ENCODE data around the gene SMG7. TPM values are rescaled to one million over a fixed set of nuclear protein-coding genes. Genes with fewer than 3 reads are reported as not detected.
A peak's percentile ranks its signal among the peaks of the same experiment; 100 is the strongest.

The SMG7 gene
- polyA plus RNA-seq, 4 donors = 18.4 to 49.3 (median 22.3) TPM

GRCh38 chr1:183567584-183567983, 95.3 kb downstream of the SMG7 start:
- no peaks in the 10 kb centered on the region for H3K9me3 ChIP-seq (ENCODE audit: control insufficient read depth in 2 of 2, insufficient read depth in 1 of 2, low read depth in 1 of 2, low read length in 1 of 2)
- no peak overlapping the region for H3K4me3 ChIP-seq (ENCODE audit: low read depth in 1 of 3, low read length in 3 of 3)
- DNase-seq (peak; percentile 20 to 54), FAIRE-seq (no peak)
- H3K27ac ChIP-seq (ENCODE audit: low read depth in 1 of 3, low read length in 2 of 3) = no peak overlapping the region
- H3K27me3 ChIP-seq (ENCODE audit: control insufficient read depth in 3 of 3, insufficient read depth in 3 of 3, low read length in 3 of 3) = no peaks in the 10 kb centered on the region
- 53 to 69% (median 59%) methylated on average over 4 to 5 of the region's 5 CpGs for WGBS, 3 donors
- peaks cover 0 to 10% (median 0%) of the 10 kb centered on the region in 3 donors for H3K4me1 ChIP-seq (ENCODE audit: control insufficient read depth in 3 of 3, insufficient read depth in 2 of 3, low read depth in 1 of 3, low read length in 2 of 3)
- H3K36me3 ChIP-seq (ENCODE audit: control insufficient read depth in 3 of 3, insufficient read depth in 2 of 3, low read depth in 1 of 3, low read length in 3 of 3) = no peaks in the 10 kb centered on the region

- WGBS, 3 donors = 71 to 86% (median 85%) methylated on average over 12 of the region's 12 CpGs
- H3K4me3 ChIP-seq (ENCODE audit: low read depth in 1 of 3, low read length in 3 of 3) = no peak overlapping the region
- peaks cover 0 to 10% (median 0%) of the 10 kb centered on the region in 3 donors for H3K4me1 ChIP-seq (ENCODE audit: control insufficient read depth in 3 of 3, insufficient read depth in 2 of 3, low read depth in 1 of 3, low read length in 2 of 3)
- DNase-seq (no peak), FAIRE-seq (no peak)
- H3K27me3 ChIP-seq (ENCODE audit: control insufficient read depth in 3 of 3, insufficient read depth in 3 of 3, low read length in 3 of 3) = no peaks in the 10 kb centered on the region
- no peaks in the 10 kb centered on the region for H3K36me3 ChIP-seq (ENCODE audit: control insufficient read depth in 3 of 3, insufficient read depth in 2 of 3, low read depth in 1 of 3, low read length in 3 of 3)
- H3K27ac ChIP-seq (ENCODE audit: low read depth in 1 of 3, low read length in 2 of 3) = no peak overlapping the region
- no peaks in the 10 kb centered on the region for H3K9me3 ChIP-seq (ENCODE audit: control insufficient read depth in 2 of 2, insufficient read depth in 1 of 2, low read depth in 1 of 2, low read length in 1 of 2)
These were observed 96.1 kb downstream of the SMG7 start for GRCh38 chr1:183568176-183569021.

- H3K9me3 ChIP-seq (ENCODE audit: control insufficient read depth in 2 of 2, insufficient read depth in 1 of 2, low read depth in 1 of 2, low read length in 1 of 2) = no peaks in the 10 kb centered on the region
- H3K4me3 ChIP-seq (ENCODE audit: low read depth in 1 of 3, low read length in 3 of 3) = no peak overlapping the region
- WGBS, 3 donors = 78 to 87% (median 82%) methylated on average over 4 of the region's 4 CpGs
- H3K27me3 ChIP-seq (ENCODE audit: control insufficient read depth in 3 of 3, insufficient read depth in 3 of 3, low read length in 3 of 3) = no peaks in the 10 kb centered on the region
- DNase-seq (no peak), FAIRE-seq (no peak)
- H3K4me1 ChIP-seq (ENCODE audit: control insufficient read depth in 3 of 3, insufficient read depth in 2 of 3, low read depth in 1 of 3, low read length in 2 of 3) = peaks cover 0 to 10% (median 0%) of the 10 kb centered on the region in 3 donors
- H3K36me3 ChIP-seq (ENCODE audit: control insufficient read depth in 3 of 3, insufficient read depth in 2 of 3, low read depth in 1 of 3, low read length in 3 of 3) = no peaks in the 10 kb centered on the region
- no peak overlapping the region for H3K27ac ChIP-seq (ENCODE audit: low read depth in 1 of 3, low read length in 2 of 3)
These were observed 96.8 kb downstream of the SMG7 start for GRCh38 chr1:183569141-183569540.

GRCh38 chr1:183569801-183570200, 97.5 kb downstream of the SMG7 start:
- Histone ChIP-seq H3K27me3 (ENCODE audit: control insufficient read depth in 3 of 3, insufficient read depth in 3 of 3, low read length in 3 of 3) (no peaks in the 10 kb centered on the region), H3K27ac (ENCODE audit: low read depth in 1 of 3, low read length in 2 of 3) (no peak overlapping the region), H3K9me3 (ENCODE audit: control insufficient read depth in 2 of 2, insufficient read depth in 1 of 2, low read depth in 1 of 2, low read length in 1 of 2) (no peaks in the 10 kb centered on the region), H3K4me3 (ENCODE audit: low read depth in 1 of 3, low read length in 3 of 3) (no peak overlapping the region), H3K4me1 (ENCODE audit: control insufficient read depth in 3 of 3, insufficient read depth in 2 of 3, low read depth in 1 of 3, low read length in 2 of 3) (peaks cover 0 to 10% (median 0%) of the 10 kb centered on the region in 3 donors), H3K36me3 (ENCODE audit: control insufficient read depth in 3 of 3, insufficient read depth in 2 of 3, low read depth in 1 of 3, low read length in 3 of 3) (no peaks in the 10 kb centered on the region)
- no peak for DNase-seq
- WGBS, 3 donors = 90 to 96% (median 94%) methylated on average over 3 of the region's 3 CpGs
- no peak for FAIRE-seq

- Histone ChIP-seq H3K27ac (ENCODE audit: low read depth in 1 of 3, low read length in 2 of 3) (no peak overlapping the region), H3K36me3 (ENCODE audit: control insufficient read depth in 3 of 3, insufficient read depth in 2 of 3, low read depth in 1 of 3, low read length in 3 of 3) (no peaks in the 10 kb centered on the region), H3K4me1 (ENCODE audit: control insufficient read depth in 3 of 3, insufficient read depth in 2 of 3, low read depth in 1 of 3, low read length in 2 of 3) (peaks cover 0 to 10% (median 0%) of the 10 kb centered on the region in 3 donors), H3K27me3 (ENCODE audit: control insufficient read depth in 3 of 3, insufficient read depth in 3 of 3, low read length in 3 of 3) (no peaks in the 10 kb centered on the region), H3K4me3 (ENCODE audit: low read depth in 1 of 3, low read length in 3 of 3) (no peak overlapping the region), H3K9me3 (ENCODE audit: control insufficient read depth in 2 of 2, insufficient read depth in 1 of 2, low read depth in 1 of 2, low read length in 1 of 2) (no peaks in the 10 kb centered on the region)
- DNase-seq (no peak), FAIRE-seq (no peak)
- WGBS, 3 donors = 72 to 79% (median 79%) methylated on average over 4 of the region's 4 CpGs
These were observed 98.2 kb downstream of the SMG7 start for GRCh38 chr1:183570451-183570850.

GRCh38 chr1:183571678-183572268, 99.5 kb downstream of the SMG7 start:
- FAIRE-seq = no peak
- H3K27ac ChIP-seq (ENCODE audit: low read depth in 1 of 3, low read length in 2 of 3) = no peak overlapping the region
- H3K9me3 ChIP-seq (ENCODE audit: control insufficient read depth in 2 of 2, insufficient read depth in 1 of 2, low read depth in 1 of 2, low read length in 1 of 2) = no peaks in the 10 kb centered on the region
- no peaks in the 10 kb centered on the region for H3K36me3 ChIP-seq (ENCODE audit: control insufficient read depth in 3 of 3, insufficient read depth in 2 of 3, low read depth in 1 of 3, low read length in 3 of 3)
- H3K27me3 ChIP-seq (ENCODE audit: control insufficient read depth in 3 of 3, insufficient read depth in 3 of 3, low read length in 3 of 3) = no peaks in the 10 kb centered on the region
- no peak overlapping the region for H3K4me3 ChIP-seq (ENCODE audit: low read depth in 1 of 3, low read length in 3 of 3)
- peaks cover 0 to 10% (median 0%) of the 10 kb centered on the region in 3 donors for H3K4me1 ChIP-seq (ENCODE audit: control insufficient read depth in 3 of 3, insufficient read depth in 2 of 3, low read depth in 1 of 3, low read length in 2 of 3)
- no peak for DNase-seq
- 88 to 89% (median 88%) methylated on average over 4 of the region's 4 CpGs for WGBS, 3 donors

- Histone ChIP-seq H3K27ac (ENCODE audit: low read depth in 1 of 3, low read length in 2 of 3) (no peak overlapping the region), H3K36me3 (ENCODE audit: control insufficient read depth in 3 of 3, insufficient read depth in 2 of 3, low read depth in 1 of 3, low read length in 3 of 3) (no peaks in the 10 kb centered on the region), H3K27me3 (ENCODE audit: control insufficient read depth in 3 of 3, insufficient read depth in 3 of 3, low read length in 3 of 3) (no peaks in the 10 kb centered on the region), H3K9me3 (ENCODE audit: control insufficient read depth in 2 of 2, insufficient read depth in 1 of 2, low read depth in 1 of 2, low read length in 1 of 2) (no peaks in the 10 kb centered on the region), H3K4me3 (ENCODE audit: low read depth in 1 of 3, low read length in 3 of 3) (no peak overlapping the region), H3K4me1 (ENCODE audit: control insufficient read depth in 3 of 3, insufficient read depth in 2 of 3, low read depth in 1 of 3, low read length in 2 of 3) (peaks cover 0 to 2% (median 0%) of the 10 kb centered on the region in 3 donors)
- WGBS, 3 donors = 63 to 78% (median 77%) methylated on average over 1 of the region's 1 CpG
- FAIRE-seq = no peak
- DNase-seq = no peak
These were observed 100.4 kb downstream of the SMG7 start for GRCh38 chr1:183572721-183573120.

- Histone ChIP-seq H3K4me1 (ENCODE audit: control insufficient read depth in 3 of 3, insufficient read depth in 2 of 3, low read depth in 1 of 3, low read length in 2 of 3) (peaks cover 0 to 7% (median 0%) of the 10 kb centered on the region in 3 donors), H3K27me3 (ENCODE audit: control insufficient read depth in 3 of 3, insufficient read depth in 3 of 3, low read length in 3 of 3) (no peaks in the 10 kb centered on the region), H3K36me3 (ENCODE audit: control insufficient read depth in 3 of 3, insufficient read depth in 2 of 3, low read depth in 1 of 3, low read length in 3 of 3) (no peaks in the 10 kb centered on the region), H3K4me3 (ENCODE audit: low read depth in 1 of 3, low read length in 3 of 3) (no peak overlapping the region), H3K9me3 (ENCODE audit: control insufficient read depth in 2 of 2, insufficient read depth in 1 of 2, low read depth in 1 of 2, low read length in 1 of 2) (no peaks in the 10 kb centered on the region), H3K27ac (ENCODE audit: low read depth in 1 of 3, low read length in 2 of 3) (no peak overlapping the region)
- no peak for FAIRE-seq
- DNase-seq = no peak
- 87 to 94% (median 93%) methylated on average over 5 of the region's 5 CpGs for WGBS, 3 donors
These were observed 103.3 kb downstream of the SMG7 start for GRCh38 chr1:183575606-183576005.
